ENCODE data around the gene ACP2.

- TF ChIP-seq, protein P1, sequence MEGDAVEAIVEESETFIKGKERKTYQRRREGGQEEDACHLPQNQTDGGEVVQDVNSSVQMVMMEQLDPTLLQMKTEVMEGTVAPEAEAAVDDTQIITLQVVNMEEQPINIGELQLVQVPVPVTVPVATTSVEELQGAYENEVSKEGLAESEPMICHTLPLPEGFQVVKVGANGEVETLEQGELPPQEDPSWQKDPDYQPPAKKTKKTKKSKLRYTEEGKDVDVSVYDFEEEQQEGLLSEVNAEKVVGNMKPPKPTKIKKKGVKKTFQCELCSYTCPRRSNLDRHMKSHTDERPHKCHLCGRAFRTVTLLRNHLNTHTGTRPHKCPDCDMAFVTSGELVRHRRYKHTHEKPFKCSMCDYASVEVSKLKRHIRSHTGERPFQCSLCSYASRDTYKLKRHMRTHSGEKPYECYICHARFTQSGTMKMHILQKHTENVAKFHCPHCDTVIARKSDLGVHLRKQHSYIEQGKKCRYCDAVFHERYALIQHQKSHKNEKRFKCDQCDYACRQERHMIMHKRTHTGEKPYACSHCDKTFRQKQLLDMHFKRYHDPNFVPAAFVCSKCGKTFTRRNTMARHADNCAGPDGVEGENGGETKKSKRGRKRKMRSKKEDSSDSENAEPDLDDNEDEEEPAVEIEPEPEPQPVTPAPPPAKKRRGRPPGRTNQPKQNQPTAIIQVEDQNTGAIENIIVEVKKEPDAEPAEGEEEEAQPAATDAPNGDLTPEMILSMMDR (IDR thresholded peaks at IDR 0.05): no peak
- TF ChIP-seq ZFX (IDR thresholded peaks at IDR 0.05; ENCODE audit: borderline replicate concordance): no peak
Observed at GRCh38 chr11:47247502-47247901, 1.1 kb downstream of the ACP2 start.

Measured in 22Rv1 (cell line).